DND-41 (cell line): Measurements from ENCODE around the gene LSM7.

Source experiments
- ATAC-seq: fragments of 200-7000 bp; cut with Tn5 transposase; 3 replicates; pipeline ENCODE4 v1.9.1; 2021; ENCODE audit warnings: low read depth; ENCODE audit not compliant: insufficient read depth
- DNase-seq: peaks from one replicate; pipeline ENCODE4 v3.0.0-alpha.2; 2020
- H2AFZ ChIP-seq: 2 replicates; pipeline ENCODE4 v1.6.0; 2012; ENCODE audit warnings: low read depth, low read length
- H3K27ac ChIP-seq: 2 replicates; pipeline ENCODE4 v1.5.1; 2012; ENCODE audit warnings: low read length, inconsistent platforms
- H3K27me3 ChIP-seq: fragments of 200-600 bp; sonication (generic); 2 replicates; pipeline ENCODE4 v1.6.0; 2012; ENCODE audit warnings: low read length, mild to moderate bottlenecking, inconsistent platforms; ENCODE audit not compliant: insufficient read depth, poor library complexity
- H3K36me3 ChIP-seq: 2 replicates; pipeline ENCODE4 v1.5.1; 2012; ENCODE audit warnings: low read length, inconsistent platforms; ENCODE audit not compliant: insufficient read depth
- H3K4me1 ChIP-seq: 2 replicates; pipeline ENCODE4 v1.5.1; 2012; ENCODE audit warnings: mild to moderate bottlenecking, low read length; ENCODE audit not compliant: insufficient read depth
- H3K4me2 ChIP-seq: 2 replicates; pipeline ENCODE4 v1.6.0; 2012; ENCODE audit warnings: mild to moderate bottlenecking, moderate library complexity, low read length, inconsistent platforms; ENCODE audit not compliant: insufficient read depth
- H3K4me3 ChIP-seq, 2 experiments: fragments of 200-600 bp in 1 of 2; shearing (Covaris generic) in 1 of 2; 2 replicates each; pipeline ENCODE4 v1.5.1; 2012 to 2016; ENCODE audit warnings: inconsistent platforms in 2 of 2, low read length in 2 of 2, mild to moderate bottlenecking in 2 of 2, low read depth in 1 of 2, moderate library complexity in 1 of 2
- H3K79me2 ChIP-seq: 2 replicates; pipeline ENCODE4 v1.6.0; 2012; ENCODE audit warnings: low read length, inconsistent platforms; ENCODE audit not compliant: insufficient read depth
- H3K9ac ChIP-seq: 2 replicates; pipeline ENCODE4 v1.6.0; 2012; ENCODE audit warnings: low read depth, mild to moderate bottlenecking, inconsistent platforms, low read length, moderate library complexity
- H3K9me3 ChIP-seq: 2 replicates; pipeline ENCODE4 v1.5.1; 2012; ENCODE audit warnings: low read length, moderate library complexity, mild to moderate bottlenecking, inconsistent platforms; ENCODE audit not compliant: insufficient read depth, severe bottlenecking
- H4K20me1 ChIP-seq: 2 replicates; pipeline ENCODE4 v1.6.0; 2012; ENCODE audit warnings: low read length; ENCODE audit not compliant: insufficient read depth
- EZH2 ChIP-seq: IDR thresholded peaks from 3 replicates; pipeline ENCODE4 v1.6.1; 2012; ENCODE audit warnings: borderline replicate concordance, low read depth, mild to moderate bottlenecking, moderate library complexity, low read length, inconsistent platforms; ENCODE audit not compliant: severe bottlenecking
- TF ChIP-seq, protein P1 (sequence below): IDR thresholded peaks from 2 replicates; pipeline ENCODE4 v1.5.1; 2012; ENCODE audit warnings: borderline replicate concordance, low read length, moderate library complexity, mild to moderate bottlenecking; ENCODE audit not compliant: poor library complexity, severe bottlenecking; ENCODE audit errors: extremely low read depth

LSM7 gene

DNA sequence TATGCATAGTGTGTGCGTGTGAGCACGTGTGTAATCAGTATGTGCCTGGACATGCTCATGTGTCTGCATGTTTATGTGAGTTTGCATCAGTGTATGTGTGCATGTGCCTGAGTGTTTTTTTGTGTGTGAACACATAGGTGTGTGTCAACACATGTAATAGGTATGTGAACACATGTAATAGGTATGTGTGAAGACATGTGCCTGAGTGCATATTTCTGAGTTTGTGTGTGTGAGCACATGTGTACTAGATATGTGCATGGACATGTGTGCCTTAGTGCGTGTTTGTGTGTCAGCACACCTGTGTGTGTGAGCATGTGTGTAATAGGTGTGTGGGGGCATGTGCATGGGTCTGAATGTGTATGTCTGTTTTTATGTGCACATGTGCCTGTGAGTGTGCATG is 7.5 kb upstream of the LSM7 start:
- peaks cover 71% of the 10 kb centered on the region for H4K20me1 ChIP-seq
- no peak overlapping the region for H2AFZ ChIP-seq
- no peak overlapping the region for H3K4me3 ChIP-seq
- ATAC-seq (no peak), DNase-seq (no peak)
- H3K9ac ChIP-seq, result no peak overlapping the region
- no peaks in the 10 kb centered on the region for H3K9me3 ChIP-seq
- peaks cover 31% of the 10 kb centered on the region for H3K4me1 ChIP-seq
- TF ChIP-seq, protein P1, sequence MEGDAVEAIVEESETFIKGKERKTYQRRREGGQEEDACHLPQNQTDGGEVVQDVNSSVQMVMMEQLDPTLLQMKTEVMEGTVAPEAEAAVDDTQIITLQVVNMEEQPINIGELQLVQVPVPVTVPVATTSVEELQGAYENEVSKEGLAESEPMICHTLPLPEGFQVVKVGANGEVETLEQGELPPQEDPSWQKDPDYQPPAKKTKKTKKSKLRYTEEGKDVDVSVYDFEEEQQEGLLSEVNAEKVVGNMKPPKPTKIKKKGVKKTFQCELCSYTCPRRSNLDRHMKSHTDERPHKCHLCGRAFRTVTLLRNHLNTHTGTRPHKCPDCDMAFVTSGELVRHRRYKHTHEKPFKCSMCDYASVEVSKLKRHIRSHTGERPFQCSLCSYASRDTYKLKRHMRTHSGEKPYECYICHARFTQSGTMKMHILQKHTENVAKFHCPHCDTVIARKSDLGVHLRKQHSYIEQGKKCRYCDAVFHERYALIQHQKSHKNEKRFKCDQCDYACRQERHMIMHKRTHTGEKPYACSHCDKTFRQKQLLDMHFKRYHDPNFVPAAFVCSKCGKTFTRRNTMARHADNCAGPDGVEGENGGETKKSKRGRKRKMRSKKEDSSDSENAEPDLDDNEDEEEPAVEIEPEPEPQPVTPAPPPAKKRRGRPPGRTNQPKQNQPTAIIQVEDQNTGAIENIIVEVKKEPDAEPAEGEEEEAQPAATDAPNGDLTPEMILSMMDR, result no peak
- no peak for TF ChIP-seq EZH2
- H3K4me2 ChIP-seq, result no peak overlapping the region
- peaks cover 83% of the 10 kb centered on the region for H3K79me2 ChIP-seq
- H3K36me3 ChIP-seq, result peaks cover 64% of the 10 kb centered on the region
- H3K27me3 ChIP-seq, result no peaks in the 10 kb centered on the region
- no peak overlapping the region for H3K27ac ChIP-seq

DNA sequence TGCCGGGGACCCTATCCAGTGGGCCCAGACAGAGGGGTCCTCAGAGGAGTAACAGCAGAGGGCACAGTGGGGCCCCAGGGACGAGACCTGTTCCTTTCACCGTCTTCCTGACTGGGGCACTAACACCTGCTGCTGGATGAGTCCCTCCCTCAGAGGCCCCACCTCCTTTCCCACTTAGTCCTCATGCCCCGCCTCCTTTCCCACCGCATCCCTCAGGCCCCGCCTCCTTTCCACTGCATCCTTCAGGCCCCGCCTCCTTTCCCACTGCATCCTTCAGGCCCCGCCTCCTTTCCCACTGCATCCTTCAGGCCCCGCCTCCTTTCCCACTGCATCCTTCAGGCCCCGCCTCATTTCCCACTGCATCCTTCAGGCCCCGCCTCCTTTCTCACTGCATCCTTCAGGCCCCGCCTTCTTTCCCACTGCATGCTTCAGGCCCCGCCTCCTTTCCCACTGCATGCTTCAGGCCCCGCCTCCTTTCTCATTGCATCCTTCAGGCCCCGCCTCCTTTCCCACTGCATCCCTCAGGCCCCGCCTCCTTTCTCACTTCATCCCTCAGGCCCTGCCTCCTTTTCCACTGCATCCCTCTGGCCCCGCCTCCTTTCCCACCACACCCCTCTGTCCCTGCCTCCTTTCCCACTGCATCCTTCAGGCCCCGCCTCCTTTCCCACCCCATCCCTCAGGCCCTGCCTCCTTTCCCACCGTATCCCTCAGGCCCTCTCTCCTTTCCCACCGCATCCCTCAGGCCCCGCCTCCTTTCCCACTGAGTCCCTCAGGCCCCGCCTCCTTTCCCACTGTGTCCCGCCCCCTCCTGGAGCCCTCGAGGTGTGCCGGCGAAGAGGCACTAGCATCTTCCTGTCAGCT is 6.8 kb upstream of the LSM7 start:
- Histone ChIP-seq H3K79me2 (peaks cover 89% of the 10 kb centered on the region), H4K20me1 (peaks cover 71% of the 10 kb centered on the region), H3K9me3 (no peaks in the 10 kb centered on the region), H3K27me3 (no peaks in the 10 kb centered on the region), H3K9ac (no peak overlapping the region), H3K4me3 (no peak overlapping the region), H3K36me3 (peaks cover 58% of the 10 kb centered on the region), H3K27ac (no peak overlapping the region), H2AFZ (no peak overlapping the region), H3K4me2 (no peak overlapping the region), H3K4me1 (peaks cover 37% of the 10 kb centered on the region)
- DNase-seq (no peak), ATAC-seq (no peak)
- TF ChIP-seq EZH2, result no peak
- TF ChIP-seq, protein P1, result no peak

DNA sequence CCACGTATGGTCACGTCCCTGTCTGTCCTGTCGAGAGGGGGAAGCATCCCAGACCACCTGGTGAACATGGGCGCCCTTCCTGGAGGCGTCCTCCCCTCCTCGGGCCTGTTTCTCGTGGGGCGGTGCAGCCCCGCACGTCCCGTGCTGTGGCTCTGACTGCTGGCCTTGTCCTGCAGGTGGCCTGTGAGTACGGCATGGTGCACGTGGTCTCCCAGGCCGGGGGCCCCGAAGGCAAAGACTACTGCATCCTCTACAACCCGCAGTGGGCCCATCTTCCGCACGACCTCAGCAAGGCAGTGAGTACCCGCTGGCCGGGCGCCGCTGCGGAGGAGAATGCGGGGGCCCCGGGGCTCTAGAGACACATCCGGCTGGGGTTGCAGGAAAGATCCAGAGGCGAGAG is 6.0 kb upstream of the LSM7 start:
- no peak for ATAC-seq
- no peak overlapping the region for H3K27ac ChIP-seq
- no peak overlapping the region for H3K4me3 ChIP-seq
- peaks cover 45% of the 10 kb centered on the region for H3K4me1 ChIP-seq
- no peak overlapping the region for H3K9ac ChIP-seq
- no peak overlapping the region for H2AFZ ChIP-seq
- no peak overlapping the region for H3K4me2 ChIP-seq
- H3K79me2 ChIP-seq, result peaks cover 97% of the 10 kb centered on the region
- peaks cover 51% of the 10 kb centered on the region for H3K36me3 ChIP-seq
- TF ChIP-seq EZH2, result no peak
- TF ChIP-seq, protein P1, result no peak
- no peaks in the 10 kb centered on the region for H3K27me3 ChIP-seq
- H4K20me1 ChIP-seq, result peaks cover 64% of the 10 kb centered on the region
- no peak for DNase-seq
- H3K9me3 ChIP-seq, result no peaks in the 10 kb centered on the region
